GM10266 (cell line): ENCODE results near the gene TMOD1.

ENCODE experiments used
- DNase-seq: peaks from one replicate; pipeline ENCODE4 v3.0.0; 2012; ENCODE audit errors: extremely low spot score
- TF ChIP-seq, protein P1 (sequence below): IDR thresholded peaks from 2 replicates; pipeline ENCODE4 v1.5.1; 2012; ENCODE audit warnings: mild to moderate bottlenecking, low read depth; ENCODE audit not compliant: control insufficient read depth, insufficient read depth; ENCODE audit errors: missing control alignments

TMOD1 gene

DNA sequence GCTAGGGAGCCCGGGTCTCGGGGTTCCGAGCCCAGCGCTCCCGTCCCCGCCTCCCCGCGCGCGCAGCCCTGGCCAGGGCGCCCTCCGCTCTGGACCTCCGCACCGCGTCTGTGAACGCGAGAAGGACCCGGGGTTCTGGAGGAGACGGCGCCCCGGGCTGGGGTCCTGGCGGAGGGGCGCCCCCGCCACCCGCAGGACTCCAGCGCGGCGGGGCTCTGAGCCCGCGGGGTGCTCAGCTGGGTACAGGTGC is 431 bp downstream of the TMOD1 start:
- no peak for DNase-seq
- TF ChIP-seq, protein P1, sequence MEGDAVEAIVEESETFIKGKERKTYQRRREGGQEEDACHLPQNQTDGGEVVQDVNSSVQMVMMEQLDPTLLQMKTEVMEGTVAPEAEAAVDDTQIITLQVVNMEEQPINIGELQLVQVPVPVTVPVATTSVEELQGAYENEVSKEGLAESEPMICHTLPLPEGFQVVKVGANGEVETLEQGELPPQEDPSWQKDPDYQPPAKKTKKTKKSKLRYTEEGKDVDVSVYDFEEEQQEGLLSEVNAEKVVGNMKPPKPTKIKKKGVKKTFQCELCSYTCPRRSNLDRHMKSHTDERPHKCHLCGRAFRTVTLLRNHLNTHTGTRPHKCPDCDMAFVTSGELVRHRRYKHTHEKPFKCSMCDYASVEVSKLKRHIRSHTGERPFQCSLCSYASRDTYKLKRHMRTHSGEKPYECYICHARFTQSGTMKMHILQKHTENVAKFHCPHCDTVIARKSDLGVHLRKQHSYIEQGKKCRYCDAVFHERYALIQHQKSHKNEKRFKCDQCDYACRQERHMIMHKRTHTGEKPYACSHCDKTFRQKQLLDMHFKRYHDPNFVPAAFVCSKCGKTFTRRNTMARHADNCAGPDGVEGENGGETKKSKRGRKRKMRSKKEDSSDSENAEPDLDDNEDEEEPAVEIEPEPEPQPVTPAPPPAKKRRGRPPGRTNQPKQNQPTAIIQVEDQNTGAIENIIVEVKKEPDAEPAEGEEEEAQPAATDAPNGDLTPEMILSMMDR, result no peak

DNA sequence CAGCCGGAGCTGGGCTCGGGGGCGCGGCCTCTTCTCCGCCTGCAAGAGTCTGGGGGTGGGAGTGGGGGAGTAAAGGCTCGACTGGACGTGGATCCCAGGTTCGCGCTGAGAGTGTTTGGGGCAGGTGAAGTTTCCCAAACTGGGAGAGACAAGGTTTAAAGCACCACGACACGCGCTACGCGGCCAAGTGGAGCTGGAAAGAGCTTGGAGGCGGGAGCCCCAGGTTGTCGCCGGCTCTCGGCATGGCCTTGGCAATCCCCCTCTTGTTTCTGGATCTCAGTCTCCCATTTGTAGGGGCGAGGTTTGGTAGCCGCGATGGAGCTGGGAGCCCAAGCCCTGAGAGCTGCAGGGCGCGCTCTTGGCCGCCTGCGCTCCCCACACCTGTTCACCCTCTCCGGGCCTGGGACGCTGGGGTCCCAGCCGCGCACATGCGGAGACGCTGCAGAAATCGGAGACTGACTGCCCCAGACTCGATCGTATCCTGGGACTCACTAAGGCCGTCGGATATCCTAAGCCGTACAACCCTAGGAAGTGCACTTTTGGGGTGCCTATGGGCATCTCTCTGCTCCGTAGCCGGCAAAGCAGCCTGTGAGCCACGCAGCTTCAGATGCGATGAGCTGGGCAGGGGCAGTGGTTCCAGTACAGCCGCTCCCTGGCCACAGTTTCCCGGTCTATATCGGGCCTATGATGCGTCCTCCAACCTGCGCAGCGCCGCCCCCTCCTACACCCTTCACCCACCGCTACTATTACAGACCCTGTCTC is 937 bp downstream of the TMOD1 start:
- peak; percentile 64 for DNase-seq
- TF ChIP-seq, protein P1, result peak; percentile 21

DNA sequence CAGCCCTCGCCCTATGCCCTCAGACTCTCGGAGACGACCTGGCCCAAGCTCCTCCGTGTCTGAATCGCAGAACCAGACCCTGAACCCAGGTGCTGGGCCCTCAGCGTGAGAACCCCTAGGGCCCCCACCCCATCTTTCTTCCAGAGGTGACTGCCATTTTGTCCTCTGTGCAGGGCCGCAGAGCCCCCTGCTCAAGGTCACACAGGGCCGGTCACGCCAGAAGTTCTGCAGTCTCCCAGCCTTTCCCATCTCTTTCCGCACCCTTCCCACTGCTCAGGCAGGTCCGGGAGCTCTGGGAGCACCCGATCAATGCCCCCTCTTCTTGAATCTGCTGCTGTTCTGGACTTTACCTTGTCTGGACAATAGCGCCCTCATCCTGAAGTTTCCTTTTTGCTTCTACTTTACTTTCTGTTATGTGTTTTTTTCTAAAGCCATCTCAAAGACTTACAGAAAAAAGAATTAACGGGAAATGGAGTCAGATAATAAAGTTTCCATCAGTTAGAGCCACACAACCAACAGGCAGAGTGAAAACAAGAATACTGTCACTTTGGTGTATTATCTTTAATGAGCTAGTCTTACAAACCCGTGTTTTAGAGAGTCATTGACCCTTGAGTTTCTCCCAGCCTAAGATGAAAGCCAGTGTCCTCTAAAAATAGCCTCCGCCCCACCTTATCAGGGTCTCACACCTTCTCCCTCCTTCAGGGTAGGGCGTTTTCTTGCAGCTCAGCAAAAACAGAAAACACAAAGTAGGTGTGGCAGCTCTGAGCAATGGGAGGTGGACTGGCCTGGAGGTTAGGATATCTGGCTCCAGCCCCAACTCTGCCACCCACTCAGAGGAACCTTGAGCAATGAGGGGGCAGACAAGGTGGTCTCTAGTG is 1.8 kb downstream of the TMOD1 start:
- TF ChIP-seq, protein P1, result peak; percentile 30
- peak; percentile 50 for DNase-seq

DNA sequence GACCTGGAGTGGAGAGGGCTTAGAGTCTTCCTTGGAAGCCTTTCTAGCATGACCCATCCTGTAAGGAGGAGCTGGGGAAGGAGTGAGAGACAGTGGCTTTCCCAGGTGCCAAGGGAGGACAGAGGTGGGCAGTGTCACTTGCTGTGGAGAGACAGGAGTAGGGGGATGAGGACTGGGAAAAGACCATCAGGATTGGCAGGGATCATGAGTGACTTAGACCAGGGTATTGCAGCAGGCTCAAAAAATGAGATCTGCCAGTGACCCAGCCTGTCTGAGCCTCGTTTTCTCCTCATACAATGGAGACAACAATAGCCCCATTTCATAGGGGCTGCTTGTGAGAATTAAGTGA is 2.4 kb downstream of the TMOD1 start:
- no peak for DNase-seq
- TF ChIP-seq, protein P1, result no peak

DNA sequence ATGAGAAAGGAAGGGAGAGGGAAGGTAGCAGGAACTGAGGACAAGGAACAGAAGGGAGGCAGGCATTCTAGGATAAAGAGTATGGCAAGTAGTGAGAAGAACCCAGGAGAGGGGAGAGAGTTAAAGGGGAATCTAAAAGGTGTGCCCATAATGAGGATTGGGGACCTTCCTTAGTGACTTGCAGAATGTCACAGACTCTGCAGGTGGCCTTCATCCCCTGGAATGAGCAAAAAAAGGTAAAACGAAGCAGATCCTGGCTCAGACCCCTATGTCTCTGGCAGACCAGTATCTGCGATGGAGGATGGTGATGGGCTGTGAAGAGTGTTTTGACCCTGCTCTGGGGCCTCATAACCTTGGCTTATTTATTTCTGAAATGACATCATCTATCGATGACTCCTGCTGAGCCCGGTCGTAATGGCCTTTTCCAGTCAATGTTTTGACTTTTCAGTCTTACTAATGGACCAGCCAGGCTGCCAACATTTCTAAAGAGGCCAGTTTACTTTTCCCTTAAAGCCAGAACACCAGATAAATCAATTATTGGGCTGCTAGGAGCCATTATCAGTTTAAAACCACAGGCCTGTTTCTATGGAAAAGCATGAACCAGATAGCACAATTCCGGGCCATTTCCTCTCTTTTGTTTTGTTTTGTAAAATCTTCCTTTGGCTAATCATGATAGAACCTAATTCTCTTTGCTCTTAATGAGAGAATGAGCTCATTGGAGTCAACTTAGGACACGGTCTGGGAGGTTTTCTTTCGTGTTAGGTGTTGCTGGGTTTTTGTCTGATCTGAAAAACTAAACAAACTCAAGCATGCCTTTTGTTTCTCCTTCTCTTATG is 3.1 kb downstream of the TMOD1 start:
- TF ChIP-seq, protein P1, result no peak
- DNase-seq, result no peak

DNA sequence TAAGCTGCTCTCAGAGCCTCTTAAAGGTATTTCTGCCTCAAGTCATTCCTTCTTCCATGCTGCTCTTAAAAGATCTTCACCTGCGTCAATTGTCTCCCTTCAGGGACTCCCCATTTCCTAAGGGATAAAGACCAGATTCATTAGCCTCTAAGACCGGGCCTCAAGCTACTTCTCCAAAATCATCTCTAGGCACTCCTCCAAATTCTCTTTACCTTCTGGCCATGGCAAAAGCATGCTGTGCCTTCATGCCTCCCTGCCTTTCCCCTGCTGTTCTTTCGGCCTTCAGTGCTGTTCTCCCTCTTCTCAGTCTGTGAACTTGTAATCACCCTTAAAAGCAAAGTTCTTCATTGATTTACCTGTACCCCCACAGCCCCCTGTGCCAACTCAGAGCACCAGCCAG is 4.4 kb downstream of the TMOD1 start:
- DNase-seq, result no peak
- TF ChIP-seq, protein P1, result no peak

DNA sequence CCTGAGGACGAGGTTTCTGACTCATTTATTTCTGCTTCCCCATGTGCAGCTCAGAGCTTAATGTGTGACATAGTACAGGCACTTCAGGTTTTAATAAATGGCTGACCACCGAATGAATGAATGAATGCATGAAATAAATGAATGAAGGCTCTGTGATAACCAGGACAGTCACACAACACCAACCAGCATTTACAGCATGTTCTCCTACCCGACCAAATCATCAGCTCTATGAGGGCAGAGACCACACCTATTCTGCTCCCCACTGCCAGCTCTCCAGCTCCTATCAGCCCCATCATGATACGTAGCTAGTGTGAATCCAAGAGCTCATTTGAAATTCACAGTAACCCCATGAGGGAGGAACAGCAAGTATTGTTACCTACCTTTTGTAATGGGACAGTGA is 4.8 kb downstream of the TMOD1 start:
- TF ChIP-seq, protein P1, result no peak
- no peak for DNase-seq
